ENCODE results near the gene NOS1. TPM values are rescaled to one million over a fixed set of nuclear protein-coding genes. Genes with fewer than 3 reads are reported as not detected.

The NOS1 gene
- polyA plus RNA-seq, 1 experiment = not detected

DNA sequence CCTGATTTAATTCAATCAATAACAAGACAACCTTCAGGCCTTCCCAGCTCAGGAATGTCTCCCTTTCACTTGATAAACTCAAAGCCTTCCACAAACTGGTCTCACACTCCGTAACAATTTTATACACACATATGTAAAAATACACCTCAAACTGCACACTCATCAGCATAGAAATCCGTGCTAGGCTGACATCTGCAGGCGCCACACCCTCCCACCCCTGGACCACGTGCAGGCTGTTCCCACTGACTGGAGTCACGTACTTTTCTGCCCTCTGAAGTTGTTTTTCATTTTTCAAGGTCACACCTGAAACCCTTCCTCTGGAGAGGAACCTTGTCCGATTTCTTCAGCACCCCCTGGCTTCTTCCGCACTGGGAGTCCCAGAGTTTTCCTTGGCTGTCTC, 198.8 kb downstream of the NOS1 start:
- ChIA-PET POLR2A (no interaction called here), CTCF (no interaction called here)
- no peak for DNase-seq (ENCODE audit: low read depth, low spot score)
- no peak for TF ChIP-seq CTCF (IDR thresholded peaks at IDR 0.05; ENCODE audit: low read depth, low read length)
- H3K4me3 ChIP-seq (ENCODE audit: low read depth, low read length) = no peak overlapping the region
- H3K27me3 ChIP-seq (ENCODE audit: control insufficient read depth, insufficient read depth, low read length) = no peaks in the 10 kb centered on the region
- H3K9me3 ChIP-seq (ENCODE audit: control insufficient read depth, insufficient read depth, low read length) = no peaks in the 10 kb centered on the region
- no peak overlapping the region for H3K27ac ChIP-seq (ENCODE audit: low read depth, low read length)

- CTCF ChIA-PET = no interaction called here
Measured at GRCh38 chr12:117162167-117162539, 199.3 kb downstream of the NOS1 start.

DNA sequence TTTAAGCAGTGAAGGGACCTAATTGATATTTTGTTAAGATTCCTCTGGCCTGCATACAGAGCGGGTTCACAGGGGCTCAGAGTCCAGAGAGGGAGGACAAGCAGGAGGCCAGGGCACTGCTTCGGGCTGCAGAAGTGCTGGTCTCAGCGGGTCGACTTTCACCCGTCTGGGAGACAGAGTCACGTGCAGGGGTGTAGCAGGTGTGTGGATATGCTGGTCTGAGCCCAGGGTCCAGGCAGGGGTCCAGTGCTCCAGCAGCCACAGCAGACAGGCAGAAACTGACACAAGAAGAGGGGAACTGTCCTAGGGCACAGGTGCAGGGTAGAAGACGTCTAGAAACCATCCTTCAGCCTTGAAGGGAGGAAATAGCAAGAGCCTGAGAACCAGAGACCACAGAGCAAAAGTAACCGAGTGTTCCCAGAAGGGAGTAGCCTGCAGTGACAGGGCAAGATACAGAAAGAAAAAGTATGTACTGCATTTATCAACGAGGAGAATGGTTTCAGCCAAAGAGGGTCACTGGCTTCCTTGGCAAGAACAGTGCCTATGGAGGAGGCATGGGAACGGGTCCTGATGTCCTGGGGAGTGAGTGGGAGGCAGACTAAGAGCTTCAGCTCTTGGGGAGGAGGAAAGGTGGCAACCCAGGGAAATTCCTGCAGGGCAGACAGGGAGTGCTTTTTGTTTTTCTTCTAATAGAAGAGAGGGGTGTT, 199.8 kb downstream of the NOS1 start:
- DNase-seq (ENCODE audit: low read depth, low spot score) = no peak
- CTCF ChIA-PET = no interaction called here
- no peaks in the 10 kb centered on the region for H3K27me3 ChIP-seq (ENCODE audit: control insufficient read depth, insufficient read depth, low read length)
- H3K9me3 ChIP-seq (ENCODE audit: control insufficient read depth, insufficient read depth, low read length) = no peaks in the 10 kb centered on the region
- no peak for TF ChIP-seq CTCF (IDR thresholded peaks at IDR 0.05; ENCODE audit: low read depth, low read length)
- H3K4me3 ChIP-seq (ENCODE audit: low read depth, low read length) = no peak overlapping the region
- no peak overlapping the region for H3K27ac ChIP-seq (ENCODE audit: low read depth, low read length)
- POLR2A ChIA-PET = no interaction called here

More at GRCh38 chr12:117162167-117162539, 199.3 kb downstream of the NOS1 start:
- no peak for TF ChIP-seq CTCF (IDR thresholded peaks at IDR 0.05; ENCODE audit: low read depth, low read length)
- DNase-seq (ENCODE audit: low read depth, low spot score) = no peak
- no peak overlapping the region for H3K4me3 ChIP-seq (ENCODE audit: low read depth, low read length)
- no peaks in the 10 kb centered on the region for H3K9me3 ChIP-seq (ENCODE audit: control insufficient read depth, insufficient read depth, low read length)
- POLR2A ChIA-PET = no interaction called here
- H3K27me3 ChIP-seq (ENCODE audit: control insufficient read depth, insufficient read depth, low read length) = no peaks in the 10 kb centered on the region
- no peak overlapping the region for H3K27ac ChIP-seq (ENCODE audit: low read depth, low read length)

DNA sequence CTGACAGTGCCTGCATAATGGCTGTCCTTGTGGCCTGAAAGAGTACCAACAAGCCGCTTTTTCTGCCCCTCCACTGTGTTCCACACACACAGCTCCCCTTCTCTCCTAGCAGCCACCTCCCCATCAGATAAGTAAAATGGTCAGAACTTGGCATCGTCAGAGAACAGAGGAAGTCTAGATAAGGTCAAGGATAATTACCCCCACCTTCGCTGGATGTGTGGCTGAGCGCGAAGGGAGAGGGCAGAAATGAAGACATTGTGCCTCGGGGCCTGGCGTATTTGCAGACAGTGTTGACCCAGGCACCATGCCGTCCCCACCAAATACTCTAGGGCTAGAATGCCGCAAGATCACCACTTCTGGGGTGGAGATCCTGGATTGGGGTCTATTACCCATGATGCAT, 201.8 kb downstream of the NOS1 start:
- no peak overlapping the region for H3K27ac ChIP-seq (ENCODE audit: low read depth, low read length)
- no peak for DNase-seq (ENCODE audit: low read depth, low spot score)
- ChIA-PET POLR2A (no interaction called here), CTCF (interaction anchor here (0.6 kb wide), 2 partner anchors 12 to 134 kb away, joined by 4 to 9 read pairs; no protein-coding TSS in a partner anchor)
- H3K4me3 ChIP-seq (ENCODE audit: low read depth, low read length) = no peak overlapping the region
- H3K9me3 ChIP-seq (ENCODE audit: control insufficient read depth, insufficient read depth, low read length) = no peaks in the 10 kb centered on the region; the same call in 1 of the 2 replicates
- TF ChIP-seq CTCF (IDR thresholded peaks at IDR 0.05; ENCODE audit: low read depth, low read length) = no peak
- H3K27me3 ChIP-seq (ENCODE audit: control insufficient read depth, insufficient read depth, low read length) = no peaks in the 10 kb centered on the region

DNA sequence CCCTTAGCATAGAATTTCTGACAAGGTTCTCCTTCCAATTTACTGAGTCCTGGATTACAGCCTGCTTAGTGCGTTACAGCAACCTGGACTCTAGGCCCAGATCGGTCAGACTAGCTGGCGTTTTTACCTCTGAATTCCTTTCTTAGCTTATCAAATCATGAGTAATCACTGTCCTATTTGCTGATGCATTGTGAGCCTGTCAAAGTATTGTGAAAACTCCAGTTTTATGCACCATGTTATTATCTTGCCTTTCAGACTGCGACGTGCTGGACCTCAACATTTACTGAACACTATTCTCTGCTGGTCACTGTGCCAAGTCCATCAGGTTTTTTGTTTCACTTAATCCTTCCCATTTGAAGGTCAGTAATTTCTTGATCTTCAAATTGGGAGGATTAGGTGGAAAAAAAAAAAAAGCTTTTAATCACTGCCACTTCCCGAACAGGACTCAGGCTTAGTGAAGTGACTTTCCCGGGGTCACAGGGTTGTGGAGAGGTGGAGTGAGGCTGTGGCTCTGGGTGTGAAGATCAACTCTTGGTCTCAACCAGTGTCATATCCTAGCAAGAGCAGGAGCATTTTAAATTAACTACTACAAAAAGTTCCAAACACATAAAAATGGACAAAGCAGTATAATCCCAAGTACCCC, 202.4 kb downstream of the NOS1 start:
- H3K27ac ChIP-seq (ENCODE audit: low read depth, low read length) = no peak overlapping the region
- no peaks in the 10 kb centered on the region; the same call in 1 of the 2 replicates for H3K9me3 ChIP-seq (ENCODE audit: control insufficient read depth, insufficient read depth, low read length)
- TF ChIP-seq CTCF (IDR thresholded peaks at IDR 0.05; ENCODE audit: low read depth, low read length) = no peak
- no peak for DNase-seq (ENCODE audit: low read depth, low spot score)
- ChIA-PET POLR2A (no interaction called here), CTCF (interaction anchor here (0.6 kb wide), 2 partner anchors 12 to 133 kb away, joined by 4 to 9 read pairs; no protein-coding TSS in a partner anchor)
- H3K27me3 ChIP-seq (ENCODE audit: control insufficient read depth, insufficient read depth, low read length) = no peaks in the 10 kb centered on the region
- no peak overlapping the region for H3K4me3 ChIP-seq (ENCODE audit: low read depth, low read length)

All from AG04450 (cell line).